GM19438 (cell line): ENCODE measurements around the gene LPAR1.

Experiments used
- ATAC-seq: cut with Tn5 transposase; IDR thresholded peaks from one replicate; pipeline ENCODE4 v1.9.1; 2021; ENCODE audit warnings: low read depth; ENCODE audit not compliant: unreplicated experiment

Gene LPAR1

GRCh38 chr9:111003182-111003581 lies 35.1 kb downstream of the LPAR1 start:
- ATAC-seq, result no peak

GRCh38 chr9:111001526-111001925 lies 36.7 kb downstream of the LPAR1 start:
- ATAC-seq, result no peak

- no peak for ATAC-seq
Observed at GRCh38 chr9:111000202-111000601, 38.1 kb downstream of the LPAR1 start.

- ATAC-seq, result no peak
Observed at GRCh38 chr9:110999379-110999778, 38.9 kb downstream of the LPAR1 start.

GRCh38 chr9:110997847-110998246 lies 40.4 kb downstream of the LPAR1 start:
- no peak for ATAC-seq

- no peak for ATAC-seq
Observed at GRCh38 chr9:110996436-110997220, 41.6 kb downstream of the LPAR1 start.

GRCh38 chr9:110995420-110996340 lies 42.6 kb downstream of the LPAR1 start:
- no peak for ATAC-seq

GRCh38 chr9:110994771-110995241 lies 43.5 kb downstream of the LPAR1 start:
- no peak for ATAC-seq

GRCh38 chr9:110990481-110990880 lies 47.8 kb downstream of the LPAR1 start:
- no peak for ATAC-seq

GRCh38 chr9:110986529-110986928 lies 51.7 kb downstream of the LPAR1 start:
- ATAC-seq, result no peak

- ATAC-seq, result no peak
Observed at GRCh38 chr9:110984890-110985437, 53.3 kb downstream of the LPAR1 start.

GRCh38 chr9:110980261-110980660 lies 58.0 kb downstream of the LPAR1 start:
- no peak for ATAC-seq

- ATAC-seq, result no peak
Observed at GRCh38 chr9:110979636-110980035, 58.6 kb downstream of the LPAR1 start.

- ATAC-seq, result no peak
Observed at GRCh38 chr9:110978516-110978915, 59.8 kb downstream of the LPAR1 start.

- ATAC-seq, result no peak
Observed at GRCh38 chr9:110977259-110977709, 61.0 kb downstream of the LPAR1 start.

- no peak for ATAC-seq
Observed at GRCh38 chr9:110975969-110976368, 62.3 kb downstream of the LPAR1 start.

GRCh38 chr9:110975278-110975677 lies 63.0 kb downstream of the LPAR1 start:
- no peak for ATAC-seq

- ATAC-seq, result no peak
Observed at GRCh38 chr9:110971705-110972104, 66.6 kb downstream of the LPAR1 start.

- no peak for ATAC-seq
Observed at GRCh38 chr9:110971234-110971633, 67.0 kb downstream of the LPAR1 start.

GRCh38 chr9:110969971-110970386 lies 68.3 kb downstream of the LPAR1 start:
- no peak for ATAC-seq

GRCh38 chr9:110968096-110968495 lies 70.2 kb downstream of the LPAR1 start:
- no peak for ATAC-seq
